HG02840 (cell line): ENCODE results near the gene IQCK.

Experiments
- ATAC-seq: cut with Tn5 transposase; IDR thresholded peaks from one replicate; pipeline ENCODE4 v1.9.1; 2021; ENCODE audit warnings: mild to moderate bottlenecking, moderate library complexity, moderate number of reproducible peaks; ENCODE audit not compliant: unreplicated experiment, low FRiP score

IQCK gene

DNA sequence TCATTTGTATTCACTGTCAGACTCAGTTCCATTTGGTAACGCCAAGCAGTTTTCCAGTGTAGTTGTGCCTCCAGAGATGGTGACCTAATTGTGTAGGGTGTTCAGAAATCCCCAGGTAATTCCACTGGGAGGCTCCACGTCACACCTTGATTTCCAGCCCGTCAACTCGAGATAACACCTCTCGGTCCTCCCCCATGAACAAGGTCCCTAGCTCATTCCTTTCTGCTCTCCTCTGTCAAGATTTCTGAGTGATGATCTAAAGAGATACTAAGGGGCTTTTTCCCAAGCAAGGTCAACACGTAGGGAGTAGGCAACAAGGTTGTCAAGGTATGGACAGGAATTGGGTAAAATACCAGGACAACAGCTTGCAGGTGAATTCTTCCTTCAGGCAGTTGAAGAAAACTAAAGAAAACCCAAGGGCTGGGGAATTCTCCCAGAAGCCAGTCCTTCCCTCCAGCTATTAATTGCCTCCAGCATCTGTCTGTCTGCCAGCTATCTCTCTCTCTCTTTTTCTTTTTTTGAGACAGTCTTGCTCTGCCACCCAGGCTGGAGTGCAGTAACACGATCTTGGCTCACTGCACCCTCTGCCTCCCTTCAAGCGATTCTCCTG lies 135.2 kb downstream of the IQCK start:
- no peak for ATAC-seq

DNA sequence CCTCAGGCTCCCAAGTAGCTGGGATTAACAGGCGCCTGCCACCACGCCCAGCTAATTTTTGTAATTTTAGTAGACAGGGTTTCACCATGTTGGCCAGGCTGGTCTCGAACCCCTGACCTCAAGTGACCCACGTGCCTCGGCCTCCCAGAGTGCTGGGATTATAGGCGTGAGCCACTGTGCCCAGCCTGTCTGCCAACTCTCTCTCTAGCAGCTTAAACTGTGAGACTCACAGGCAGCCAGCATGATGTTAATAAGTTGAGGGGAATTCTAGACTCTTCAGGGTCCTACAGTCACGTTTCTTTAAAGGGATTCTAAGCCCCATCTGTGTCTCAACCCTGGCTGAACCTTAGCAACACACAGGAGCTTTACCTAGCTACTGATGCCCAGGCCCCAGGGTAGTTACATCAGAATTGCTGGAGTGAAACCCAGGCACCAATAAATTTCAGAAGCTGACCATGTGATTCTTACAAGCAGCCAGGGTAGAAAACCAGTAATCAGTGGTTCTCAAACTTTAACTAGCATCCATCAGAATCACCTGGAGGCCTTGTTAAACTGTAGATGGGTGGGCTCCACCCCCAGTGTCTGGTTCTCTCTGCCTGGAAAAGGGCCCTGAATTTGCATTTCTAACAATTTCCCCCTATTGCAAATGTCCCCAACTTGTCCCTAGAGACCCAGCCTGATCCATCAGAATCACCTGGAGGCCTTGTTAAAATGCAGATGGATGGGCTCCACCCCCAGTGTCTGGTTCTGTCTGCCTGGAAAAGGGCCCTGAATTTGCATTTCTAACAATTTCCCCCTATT lies 135.9 kb downstream of the IQCK start:
- ATAC-seq = no peak

DNA sequence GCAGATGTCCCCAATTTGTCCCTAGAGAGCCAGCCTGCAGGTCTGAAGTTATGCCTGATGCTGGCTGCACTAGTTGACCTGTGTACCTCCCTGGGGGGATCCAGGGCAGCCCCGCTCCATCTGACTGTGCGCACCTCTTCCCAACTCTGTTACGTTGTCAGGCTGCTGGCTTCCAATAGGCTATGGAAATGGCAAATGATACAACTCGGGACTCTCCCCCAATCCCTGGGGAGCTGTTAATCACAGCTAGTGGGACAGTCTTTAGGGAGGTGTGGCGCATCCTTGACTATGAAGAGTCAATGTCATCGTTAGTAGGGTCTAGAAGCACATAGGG lies 136.4 kb downstream of the IQCK start:
- no peak for ATAC-seq

DNA sequence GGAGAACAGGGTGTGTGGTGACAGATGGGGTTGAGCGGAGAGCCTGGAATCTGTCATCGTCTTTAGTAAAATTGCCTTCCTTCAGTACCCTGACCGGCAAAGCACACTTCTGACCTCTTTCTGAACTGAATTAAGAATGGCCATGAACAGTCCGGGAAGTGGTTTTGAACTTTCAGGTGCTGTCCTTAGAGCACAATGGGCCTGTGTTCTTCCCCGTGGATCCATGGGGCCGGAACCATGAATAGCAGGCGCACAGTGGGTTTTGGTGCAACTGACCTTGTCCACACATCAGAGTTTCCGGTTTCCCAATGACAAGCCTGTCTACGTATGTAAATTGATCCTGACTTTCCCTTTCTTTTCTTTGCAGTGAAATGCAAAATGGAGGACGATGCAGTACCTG lies 138.0 kb downstream of the IQCK start:
- ATAC-seq = no peak

DNA sequence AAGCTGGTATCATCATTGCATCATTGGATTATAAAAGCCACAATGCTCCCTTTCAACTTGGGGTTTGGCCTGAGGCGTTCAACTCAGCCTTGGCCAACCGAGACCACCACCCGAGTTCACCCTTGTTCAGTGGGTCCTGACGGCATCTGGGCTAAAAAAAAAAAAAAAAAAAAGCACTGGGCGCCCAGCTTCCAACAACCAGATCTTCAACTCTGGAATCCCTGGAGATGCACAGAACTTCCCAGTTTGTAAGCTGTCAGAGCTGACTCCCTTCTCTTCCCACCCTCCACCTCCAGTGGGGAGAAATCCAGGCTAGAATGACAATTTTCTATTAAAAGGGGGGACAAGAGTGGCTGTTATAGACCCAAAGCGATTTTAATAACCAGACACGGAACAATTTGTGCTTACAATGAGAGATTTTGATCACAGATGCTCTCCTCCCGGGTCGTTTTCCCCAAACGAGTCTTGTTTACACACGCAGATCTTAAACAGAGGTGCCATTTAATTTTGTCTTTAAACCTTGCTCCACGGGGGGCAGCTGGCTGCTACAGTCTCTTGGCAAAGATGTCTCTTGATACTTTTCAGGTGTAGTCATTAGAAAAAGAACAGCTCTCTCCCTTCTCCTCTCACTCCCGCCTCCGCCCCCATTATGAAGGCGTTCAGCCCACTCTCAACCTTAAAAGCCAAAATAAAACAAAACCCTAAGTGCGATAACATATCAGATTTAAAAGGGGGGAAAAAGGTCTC lies 139.7 kb downstream of the IQCK start:
- no peak for ATAC-seq

DNA sequence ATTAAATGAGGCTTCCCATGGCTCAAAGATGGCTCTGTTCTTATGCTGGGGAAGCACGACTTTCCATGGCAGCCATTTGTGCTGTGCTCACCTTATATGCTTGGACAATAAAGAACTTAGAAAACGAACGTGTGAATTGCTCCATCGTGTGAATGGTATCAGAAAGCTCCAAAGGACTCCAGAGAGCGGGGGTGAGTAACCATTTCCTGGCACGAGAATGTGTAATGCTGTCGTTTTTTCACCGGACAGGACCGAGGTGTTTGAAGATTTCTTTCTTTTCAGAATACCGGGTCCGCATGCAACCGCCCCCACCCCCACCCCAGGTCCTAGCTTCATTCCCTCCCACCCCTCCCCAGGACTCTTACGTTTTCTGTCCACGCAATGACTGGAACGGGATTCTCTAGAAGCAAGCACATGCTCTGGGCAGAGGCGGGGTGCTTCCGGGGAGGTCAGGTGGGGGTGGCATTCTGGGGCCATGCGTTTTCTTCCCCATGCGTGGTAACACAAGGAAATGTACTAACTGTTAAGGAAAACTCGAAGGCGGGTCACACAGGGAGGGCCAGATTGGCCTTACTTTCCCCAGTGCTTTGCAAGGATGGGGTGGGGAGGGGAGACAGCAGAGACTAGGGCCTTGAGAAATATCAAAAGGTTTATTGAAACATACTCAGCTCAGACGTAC lies 140.4 kb downstream of the IQCK start:
- ATAC-seq = no peak

DNA sequence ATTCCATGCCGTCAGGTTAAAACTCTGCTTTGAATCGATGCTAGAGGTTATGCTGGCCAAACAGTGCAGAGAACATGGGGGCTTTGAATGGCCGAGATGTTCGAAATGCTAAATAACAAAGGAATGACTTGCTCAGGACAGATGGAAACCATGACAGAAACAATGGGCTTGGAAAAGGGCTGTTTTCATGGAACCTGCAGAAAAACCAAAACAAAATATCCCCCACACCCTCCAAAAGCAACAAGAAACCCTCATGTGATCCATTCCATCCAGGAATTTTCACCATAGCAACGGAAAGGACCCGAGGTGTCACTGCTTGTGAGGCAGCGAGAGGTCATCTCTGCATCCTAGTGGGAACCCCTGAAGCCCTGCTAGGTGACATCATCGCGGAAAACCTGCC lies 141.1 kb downstream of the IQCK start:
- no peak for ATAC-seq

DNA sequence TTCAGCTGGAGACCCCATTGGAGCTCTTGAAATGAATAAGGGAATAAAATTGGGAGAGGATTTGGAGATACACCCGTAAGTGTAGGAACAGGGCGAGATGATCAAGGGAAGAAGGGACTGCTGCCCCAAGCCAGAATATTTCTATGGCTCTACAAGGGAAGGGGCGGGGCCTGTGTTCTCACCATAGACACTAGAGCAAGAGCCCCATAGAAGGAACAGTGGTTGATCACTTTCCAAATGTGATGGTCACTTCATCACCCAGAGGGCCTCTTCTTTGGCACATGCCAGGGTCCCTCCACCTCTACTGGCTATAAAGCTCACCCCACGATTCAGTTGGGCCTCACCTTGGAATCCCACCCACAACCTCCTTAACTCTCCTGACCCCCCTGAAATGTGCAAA lies 141.5 kb downstream of the IQCK start:
- ATAC-seq = no peak

DNA sequence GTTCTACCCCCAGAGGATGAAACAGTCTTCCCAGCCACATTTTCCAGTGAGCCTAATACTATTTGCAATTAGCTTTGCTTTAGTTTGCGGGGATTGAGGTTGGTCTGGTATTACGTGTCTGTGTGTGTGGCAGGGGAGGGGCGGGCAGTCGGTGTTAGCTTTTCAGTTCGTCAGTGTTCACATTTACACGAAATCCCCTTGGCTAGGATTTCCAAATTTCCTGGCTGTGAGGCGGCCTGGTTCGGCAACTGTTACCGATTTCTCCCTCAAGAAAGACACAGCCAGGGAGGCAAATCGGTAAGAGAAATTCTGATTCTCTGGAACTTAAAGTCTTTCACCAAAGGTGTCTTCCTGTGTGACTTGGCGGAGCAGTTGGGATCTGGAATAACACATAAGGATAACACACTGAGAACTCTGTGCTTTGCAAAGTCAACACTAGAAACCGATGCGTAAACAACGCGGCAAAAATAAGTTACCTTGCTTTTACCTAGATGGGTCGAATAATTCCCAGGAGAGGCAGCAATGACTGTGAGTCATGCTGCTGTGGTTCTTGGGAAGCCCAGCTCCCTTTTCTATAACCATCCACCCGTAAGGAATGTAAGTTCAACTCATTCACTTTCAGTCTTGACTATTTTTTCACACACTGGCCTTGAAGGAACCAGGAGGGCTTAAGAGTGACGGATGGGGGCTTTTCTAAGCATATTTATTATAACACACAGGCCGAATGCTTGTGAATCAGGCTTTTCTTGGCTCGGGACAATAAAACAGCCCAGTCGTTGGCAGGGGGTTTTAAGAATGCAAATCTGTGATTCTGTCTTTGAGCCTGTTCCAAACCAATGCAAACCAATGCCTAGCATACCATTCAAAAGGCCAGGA lies 142.3 kb downstream of the IQCK start:
- ATAC-seq = no peak

DNA sequence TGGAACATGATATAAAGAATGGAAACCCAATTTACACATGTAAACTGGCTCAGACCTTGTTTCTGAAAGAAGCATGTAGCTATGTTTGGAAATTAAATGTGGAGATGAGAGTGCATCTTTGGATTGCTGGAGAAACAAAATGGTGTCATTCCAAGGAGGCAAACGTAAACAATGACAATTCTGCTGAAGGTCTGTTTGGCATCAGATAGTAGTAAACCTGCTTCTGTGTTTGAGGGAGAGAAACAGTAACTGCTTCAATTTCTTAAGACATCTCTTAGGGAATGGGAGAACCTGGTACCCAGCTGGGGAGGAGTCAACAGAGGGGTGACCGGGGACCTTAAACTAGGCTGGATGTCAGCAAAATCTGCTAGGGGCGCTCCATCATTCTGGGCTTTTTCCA lies 143.1 kb downstream of the IQCK start:
- ATAC-seq = no peak

DNA sequence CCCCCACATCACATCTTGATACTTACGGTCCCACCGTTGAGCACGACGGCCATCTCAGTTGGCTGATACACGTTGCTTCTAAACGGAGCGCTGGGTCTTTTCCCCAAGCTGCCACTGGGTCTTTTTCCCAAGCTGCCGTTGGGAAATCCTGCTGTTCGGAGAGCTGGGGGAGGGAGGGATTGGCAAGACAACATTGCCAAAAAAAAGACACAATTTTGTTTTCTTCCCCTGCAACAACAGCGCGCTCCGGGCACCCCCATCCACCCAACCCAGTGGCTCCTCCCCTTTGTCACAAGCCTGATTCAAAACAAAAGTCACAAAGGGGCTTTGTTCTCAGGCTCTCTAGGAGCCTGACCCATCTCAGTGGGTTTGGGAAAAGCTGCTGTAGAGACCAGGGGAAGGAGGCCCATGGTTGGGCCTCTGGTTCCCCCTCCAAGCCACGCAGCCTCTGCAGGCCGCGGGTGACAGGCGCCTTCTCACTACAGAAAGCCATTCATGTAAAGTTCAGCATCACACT lies 143.8 kb downstream of the IQCK start:
- no peak for ATAC-seq

DNA sequence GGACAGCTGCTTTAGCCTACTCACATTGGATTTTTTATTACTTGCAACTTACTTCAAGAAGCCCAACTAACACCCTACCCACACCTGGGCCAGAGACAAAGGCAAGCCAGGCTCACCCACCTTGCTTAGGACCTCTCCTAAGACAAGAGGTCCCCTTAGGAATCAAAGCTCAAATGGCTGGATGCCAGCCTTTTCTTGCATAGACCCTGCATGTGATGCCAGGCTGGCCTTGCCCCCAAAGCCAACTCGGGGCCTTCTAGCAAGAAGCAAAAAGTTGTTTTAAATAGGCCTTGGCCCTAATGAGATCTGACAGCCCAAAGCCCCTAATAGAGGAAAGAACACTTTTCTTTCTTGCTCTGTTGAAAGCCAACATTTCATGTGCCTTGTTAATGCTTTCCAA lies 145.9 kb downstream of the IQCK start:
- ATAC-seq = no peak

DNA sequence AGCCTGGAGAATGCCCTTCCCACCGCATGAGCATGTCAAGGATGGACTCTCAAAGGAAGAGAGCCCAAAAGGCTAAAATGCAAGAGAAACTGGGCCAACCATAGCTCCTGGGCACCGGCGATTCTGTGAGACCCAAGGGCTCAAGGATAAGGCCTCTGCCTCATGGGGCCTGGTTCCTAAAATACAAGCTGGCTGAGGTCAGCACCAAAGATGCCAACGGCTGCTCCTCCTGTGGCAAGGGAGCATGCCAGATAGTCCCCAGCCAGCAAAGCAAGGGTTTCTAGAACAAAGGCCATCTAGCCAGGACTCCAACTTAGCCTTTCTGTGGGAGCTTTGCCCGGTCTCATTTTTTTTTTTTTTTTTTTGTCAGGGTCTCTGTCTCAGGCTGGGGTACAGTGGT lies 146.5 kb downstream of the IQCK start:
- ATAC-seq = no peak

DNA sequence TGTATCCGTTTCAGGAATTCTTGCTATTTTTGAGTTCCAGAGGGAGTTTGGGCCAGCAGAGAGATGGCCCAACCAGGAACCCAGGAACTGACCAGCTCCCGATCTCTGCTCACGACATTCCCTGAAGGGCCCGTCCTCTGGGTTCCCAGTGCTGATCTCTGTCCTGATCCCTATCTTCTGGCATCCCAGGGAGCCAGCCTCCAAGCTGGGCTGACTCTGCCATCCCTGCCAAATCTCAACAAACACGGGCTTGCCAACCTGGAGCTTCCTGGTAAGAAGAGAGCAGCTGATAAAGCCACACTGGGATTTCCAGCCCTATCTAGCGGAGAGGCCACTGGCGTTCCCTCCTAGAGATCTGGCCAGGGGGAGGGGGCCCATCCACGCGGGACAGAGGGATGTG lies 150.3 kb downstream of the IQCK start:
- ATAC-seq = no peak

DNA sequence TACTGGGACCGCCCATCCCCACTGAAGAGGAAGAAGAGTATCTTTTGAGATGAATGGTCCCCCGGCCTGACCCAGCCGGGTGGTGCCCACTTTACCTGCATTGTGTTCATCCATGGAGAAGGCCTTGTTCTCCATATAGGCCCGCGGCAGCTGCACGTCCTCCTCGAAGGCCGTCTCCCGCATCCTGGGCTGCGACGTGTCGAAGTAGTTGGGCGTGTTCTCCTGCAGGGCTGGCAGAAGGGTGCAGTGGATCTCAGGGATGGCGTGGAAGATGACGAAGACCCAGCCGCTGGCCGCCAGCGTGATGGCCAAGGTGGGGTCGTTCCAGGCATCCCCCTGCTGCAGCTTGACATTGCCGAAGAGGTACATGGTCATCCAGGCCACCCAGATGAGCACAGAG lies 153.7 kb downstream of the IQCK start:
- ATAC-seq = no peak

DNA sequence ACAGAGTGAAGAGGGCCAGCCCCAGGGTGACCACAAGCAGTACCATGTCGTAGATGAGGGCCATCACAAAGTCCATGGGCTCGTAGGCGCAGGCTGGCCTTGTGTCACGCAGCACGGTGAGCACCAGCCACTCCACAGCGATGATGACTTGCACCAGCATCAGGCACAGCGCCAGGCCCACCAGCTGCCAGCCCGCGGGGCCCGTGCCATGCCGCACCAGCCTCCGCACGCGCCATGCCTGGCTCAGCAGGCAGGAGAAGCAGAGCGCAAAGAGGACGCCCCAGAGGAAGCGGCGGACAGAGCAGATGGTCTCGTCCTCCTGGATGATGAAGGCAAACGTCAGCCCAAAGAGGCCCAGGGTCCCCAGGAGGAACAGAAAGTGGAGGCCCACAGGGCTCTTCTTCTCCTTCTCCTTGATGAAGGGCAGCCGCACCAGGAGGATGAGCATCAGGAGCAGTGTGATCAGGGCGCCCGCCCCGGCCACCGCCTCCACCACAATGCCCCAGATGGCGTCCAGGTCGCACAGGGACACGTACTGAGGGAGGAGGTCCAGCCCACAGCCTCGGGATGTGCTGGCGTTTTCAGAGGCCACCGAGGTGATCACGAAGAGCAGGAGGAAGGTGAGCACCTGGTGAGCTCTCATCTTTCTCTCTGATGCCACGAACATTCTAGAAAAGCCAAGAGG lies 154.2 kb downstream of the IQCK start:
- ATAC-seq = no peak

DNA sequence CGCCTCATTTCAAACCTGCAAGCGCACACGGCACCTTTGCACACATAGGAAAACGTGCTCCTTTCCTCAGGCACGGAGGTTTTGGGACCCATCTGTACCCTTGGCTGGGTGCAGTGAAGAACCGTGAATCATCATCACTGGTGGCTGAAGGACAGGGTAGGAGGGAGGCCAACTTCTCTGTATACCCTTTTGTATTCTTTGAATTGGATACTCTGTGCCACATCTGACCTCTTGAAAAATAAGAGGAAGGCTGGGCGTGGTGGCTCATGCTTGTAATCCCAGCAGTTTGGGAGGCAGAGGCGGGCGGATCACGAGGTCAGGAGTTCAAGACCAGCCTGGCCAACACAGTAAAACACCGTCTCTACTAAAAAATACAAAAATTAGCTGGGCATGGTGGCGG lies 154.9 kb downstream of the IQCK start:
- no peak for ATAC-seq

DNA sequence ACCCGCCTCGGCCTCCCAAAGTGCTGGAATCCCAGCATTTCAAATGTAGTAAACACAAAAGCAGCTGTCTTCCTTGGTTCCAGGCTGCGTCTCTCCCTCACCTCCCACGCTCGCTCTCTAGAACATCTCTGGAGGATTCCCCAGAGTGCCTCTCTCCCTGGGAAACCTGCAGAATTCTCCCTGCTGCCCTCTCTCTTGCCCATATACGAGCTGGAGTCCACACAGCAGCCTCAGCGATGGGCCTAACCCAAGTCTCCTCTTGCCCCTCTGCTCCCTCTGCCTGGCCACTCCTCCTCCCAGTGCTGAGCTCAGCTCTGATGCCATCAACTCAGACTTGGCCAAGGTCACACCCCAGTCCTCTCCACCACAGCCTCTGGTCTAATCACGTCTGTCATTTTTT lies 156.0 kb downstream of the IQCK start:
- no peak for ATAC-seq

DNA sequence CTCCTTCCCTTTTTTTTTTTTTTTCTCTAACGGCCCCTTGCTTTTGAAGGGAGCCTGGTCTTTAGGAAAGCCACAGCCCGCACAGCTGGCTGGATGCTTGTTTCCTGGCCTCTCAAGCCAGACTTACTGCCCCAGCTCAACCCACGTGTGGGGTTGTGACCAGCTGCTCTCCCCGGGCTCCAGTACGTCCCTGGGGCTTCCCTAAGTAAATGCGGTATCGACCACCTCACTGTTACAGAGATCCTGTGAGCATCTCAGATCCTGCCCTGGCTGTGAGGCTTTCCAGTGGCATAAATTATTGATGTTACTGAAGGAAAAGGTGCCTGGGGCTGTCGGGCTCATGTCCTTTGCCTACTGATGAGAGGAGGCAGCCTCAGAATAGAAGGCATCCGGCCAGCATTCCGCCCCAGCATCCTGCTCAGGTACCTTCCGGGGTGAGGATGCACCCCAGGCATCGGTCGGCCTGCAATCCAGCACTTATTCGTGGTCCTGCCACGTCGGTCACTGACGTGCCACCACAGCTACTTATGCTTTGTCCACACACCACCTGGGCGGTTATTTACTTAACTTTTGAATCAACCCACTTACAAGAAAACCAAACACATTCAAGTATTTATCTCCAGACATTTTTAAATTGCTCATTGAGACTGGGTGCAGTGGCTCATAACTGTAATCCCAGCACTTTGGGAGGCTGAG lies 156.9 kb downstream of the IQCK start:
- ATAC-seq = no peak
